GM12892 (cell line): ENCODE results near the gene RCVRN.

Source experiments
- POLR2AphosphoS5 ChIP-seq: IDR thresholded peaks from 2 replicates; pipeline ENCODE4 v1.6.1; 2011; ENCODE audit warnings: low read depth, low read length, control low read depth
- TAF1 ChIP-seq: IDR thresholded peaks from 2 replicates; pipeline ENCODE4 v1.6.1; 2011; ENCODE audit warnings: low read depth, mild to moderate bottlenecking, control low read depth, low read length, borderline replicate concordance

- TF ChIP-seq TAF1 (no peak), POLR2AphosphoS5 (no peak)
These were observed 11.0 kb upstream of the RCVRN start for GRCh38 chr17:9916108-9916507.
